ENCODE measurements around the gene MMP20. TPM values are rescaled to one million over a fixed set of nuclear protein-coding genes. Genes with fewer than 3 reads are reported as not detected.

The MMP20 gene
- total RNA-seq, 1 experiment from 2014 or later, result not detected

DNA sequence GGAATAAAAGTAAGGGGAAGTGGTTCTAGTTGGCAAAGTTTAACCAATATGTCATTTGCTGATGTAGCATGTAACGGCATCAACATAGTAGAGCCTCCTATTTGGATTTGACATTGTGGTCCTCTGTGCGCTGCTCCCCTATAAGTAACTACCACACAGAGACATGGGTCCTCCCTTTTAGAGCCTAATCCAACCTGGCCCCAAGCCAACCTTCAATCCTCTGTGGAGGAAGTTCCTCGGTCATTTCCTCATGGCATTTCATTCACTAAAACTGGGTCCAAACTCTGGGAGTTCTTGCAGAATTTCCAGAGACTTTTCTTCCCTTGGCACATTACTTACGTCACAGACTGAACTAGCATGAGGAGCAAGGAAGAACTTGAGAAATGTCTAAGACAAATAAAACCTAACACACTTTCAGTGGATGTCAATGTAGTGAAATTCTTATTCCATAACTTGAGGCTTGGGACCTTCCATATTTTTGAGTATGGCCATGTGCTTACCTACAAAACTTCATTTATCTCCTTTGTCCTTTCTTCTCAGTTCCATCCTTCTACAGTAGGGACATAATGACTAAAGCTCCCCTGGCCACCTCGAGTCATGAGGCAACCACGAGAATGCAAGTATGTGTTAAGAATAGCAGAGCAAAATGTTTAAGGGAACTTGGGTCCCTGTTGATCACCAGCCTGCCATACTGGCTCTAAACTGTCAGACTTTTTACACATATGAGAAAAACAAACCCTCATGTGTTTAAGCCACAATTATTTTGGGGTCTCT is 34.7 kb downstream of the MMP20 start:
- Mint-ChIP-seq H3K4me3 (ENCODE audit: unreplicated experiment) (no peak overlapping the region), H3K9me3 (ENCODE audit: unreplicated experiment) (no peaks in the 10 kb centered on the region), H3K36me3 (ENCODE audit: insufficient read depth, unreplicated experiment) (no peaks in the 10 kb centered on the region), H3K4me1 (ENCODE audit: insufficient read depth, unreplicated experiment) (no peaks in the 10 kb centered on the region), H3K27me3 (ENCODE audit: insufficient read depth, unreplicated experiment) (no peaks in the 10 kb centered on the region), H3K27ac (ENCODE audit: low read depth, unreplicated experiment) (no peak overlapping the region)
- POLR2A ChIA-PET, result no interaction called here
- CTCF ChIA-PET, result no interaction called here
- intact Hi-C loops (cut with micrococcal nuclease), result no loop called here
- no TSS peak for BruUV-seq (replicated peaks)
- DNase-seq (ENCODE audit: unreplicated experiment), result no peak
- TF ChIP-seq, protein P1, sequence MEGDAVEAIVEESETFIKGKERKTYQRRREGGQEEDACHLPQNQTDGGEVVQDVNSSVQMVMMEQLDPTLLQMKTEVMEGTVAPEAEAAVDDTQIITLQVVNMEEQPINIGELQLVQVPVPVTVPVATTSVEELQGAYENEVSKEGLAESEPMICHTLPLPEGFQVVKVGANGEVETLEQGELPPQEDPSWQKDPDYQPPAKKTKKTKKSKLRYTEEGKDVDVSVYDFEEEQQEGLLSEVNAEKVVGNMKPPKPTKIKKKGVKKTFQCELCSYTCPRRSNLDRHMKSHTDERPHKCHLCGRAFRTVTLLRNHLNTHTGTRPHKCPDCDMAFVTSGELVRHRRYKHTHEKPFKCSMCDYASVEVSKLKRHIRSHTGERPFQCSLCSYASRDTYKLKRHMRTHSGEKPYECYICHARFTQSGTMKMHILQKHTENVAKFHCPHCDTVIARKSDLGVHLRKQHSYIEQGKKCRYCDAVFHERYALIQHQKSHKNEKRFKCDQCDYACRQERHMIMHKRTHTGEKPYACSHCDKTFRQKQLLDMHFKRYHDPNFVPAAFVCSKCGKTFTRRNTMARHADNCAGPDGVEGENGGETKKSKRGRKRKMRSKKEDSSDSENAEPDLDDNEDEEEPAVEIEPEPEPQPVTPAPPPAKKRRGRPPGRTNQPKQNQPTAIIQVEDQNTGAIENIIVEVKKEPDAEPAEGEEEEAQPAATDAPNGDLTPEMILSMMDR (IDR thresholded peaks at IDR 0.05; ENCODE audit: unreplicated experiment), result no peak

DNA sequence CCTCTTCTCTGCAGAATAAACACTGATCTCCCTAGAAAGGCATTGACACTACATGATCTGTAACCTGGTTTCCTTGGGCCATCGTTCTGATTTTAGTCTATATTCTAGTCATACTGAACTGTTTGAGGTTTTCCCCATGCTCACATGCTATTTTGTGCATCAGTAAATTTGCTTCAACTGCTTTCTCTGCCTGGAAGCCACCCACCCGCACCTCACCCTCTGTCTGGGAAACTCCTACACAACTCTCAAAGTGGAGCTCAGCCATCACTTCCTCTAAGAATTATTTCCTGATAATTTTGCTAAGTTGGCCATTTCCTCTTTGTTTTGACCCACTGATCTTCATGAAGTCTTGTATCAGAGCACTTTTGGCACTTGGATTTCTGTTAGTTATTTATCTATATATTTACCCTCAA is 36.1 kb downstream of the MMP20 start:
- BruUV-seq (replicated peaks), result no TSS peak
- no peaks in the 10 kb centered on the region for H3K4me1 Mint-ChIP-seq (ENCODE audit: insufficient read depth, unreplicated experiment)
- ChIA-PET POLR2A (interaction anchor here (0.8 kb wide), 1 partner anchor 12 kb away, joined by 3 read pairs; no protein-coding TSS in a partner anchor), CTCF (no interaction called here)
- no peak overlapping the region for H3K27ac Mint-ChIP-seq (ENCODE audit: low read depth, unreplicated experiment)
- H3K36me3 Mint-ChIP-seq (ENCODE audit: insufficient read depth, unreplicated experiment), result no peaks in the 10 kb centered on the region
- DNase-seq (ENCODE audit: unreplicated experiment), result no peak
- H3K4me3 Mint-ChIP-seq (ENCODE audit: unreplicated experiment), result no peak overlapping the region
- H3K9me3 Mint-ChIP-seq (ENCODE audit: unreplicated experiment), result no peaks in the 10 kb centered on the region
- TF ChIP-seq, protein P1 (IDR thresholded peaks at IDR 0.05; ENCODE audit: unreplicated experiment), result no peak
- no peaks in the 10 kb centered on the region for H3K27me3 Mint-ChIP-seq (ENCODE audit: insufficient read depth, unreplicated experiment)
- intact Hi-C loops (cut with micrococcal nuclease), result no loop called here

DNA sequence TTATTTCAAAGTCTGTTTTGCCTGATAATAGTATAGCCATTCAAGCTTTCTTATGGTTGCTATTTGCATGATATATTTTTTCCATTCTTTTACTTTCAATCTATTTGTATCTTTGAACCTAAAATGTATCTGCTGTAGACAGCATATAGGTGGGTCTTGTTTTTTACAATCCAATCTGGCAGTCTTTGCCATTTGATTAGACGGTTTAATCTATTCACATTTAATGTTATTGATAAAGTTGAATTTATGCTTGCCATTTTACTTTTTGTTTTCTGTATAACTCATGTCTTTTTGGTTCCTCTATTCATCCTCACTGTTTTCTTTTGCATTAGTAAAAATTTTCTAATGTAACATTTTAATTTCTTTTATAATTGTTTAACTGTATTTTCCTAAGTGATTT is 37.4 kb downstream of the MMP20 start:
- no peak for DNase-seq (ENCODE audit: unreplicated experiment)
- Mint-ChIP-seq H3K27me3 (ENCODE audit: insufficient read depth, unreplicated experiment) (no peaks in the 10 kb centered on the region), H3K27ac (ENCODE audit: low read depth, unreplicated experiment) (no peak overlapping the region), H3K4me1 (ENCODE audit: insufficient read depth, unreplicated experiment) (no peaks in the 10 kb centered on the region), H3K4me3 (ENCODE audit: unreplicated experiment) (no peak overlapping the region), H3K36me3 (ENCODE audit: insufficient read depth, unreplicated experiment) (no peaks in the 10 kb centered on the region), H3K9me3 (ENCODE audit: unreplicated experiment) (no peaks in the 10 kb centered on the region)
- TF ChIP-seq, protein P1 (IDR thresholded peaks at IDR 0.05; ENCODE audit: unreplicated experiment), result no peak
- no TSS peak for BruUV-seq (replicated peaks)
- ChIA-PET CTCF (no interaction called here), POLR2A (interaction anchor here (0.7 kb wide), 1 partner anchor 57 kb away, joined by 3 read pairs; no protein-coding TSS in a partner anchor)
- intact Hi-C loops (cut with micrococcal nuclease), result no loop called here

DNA sequence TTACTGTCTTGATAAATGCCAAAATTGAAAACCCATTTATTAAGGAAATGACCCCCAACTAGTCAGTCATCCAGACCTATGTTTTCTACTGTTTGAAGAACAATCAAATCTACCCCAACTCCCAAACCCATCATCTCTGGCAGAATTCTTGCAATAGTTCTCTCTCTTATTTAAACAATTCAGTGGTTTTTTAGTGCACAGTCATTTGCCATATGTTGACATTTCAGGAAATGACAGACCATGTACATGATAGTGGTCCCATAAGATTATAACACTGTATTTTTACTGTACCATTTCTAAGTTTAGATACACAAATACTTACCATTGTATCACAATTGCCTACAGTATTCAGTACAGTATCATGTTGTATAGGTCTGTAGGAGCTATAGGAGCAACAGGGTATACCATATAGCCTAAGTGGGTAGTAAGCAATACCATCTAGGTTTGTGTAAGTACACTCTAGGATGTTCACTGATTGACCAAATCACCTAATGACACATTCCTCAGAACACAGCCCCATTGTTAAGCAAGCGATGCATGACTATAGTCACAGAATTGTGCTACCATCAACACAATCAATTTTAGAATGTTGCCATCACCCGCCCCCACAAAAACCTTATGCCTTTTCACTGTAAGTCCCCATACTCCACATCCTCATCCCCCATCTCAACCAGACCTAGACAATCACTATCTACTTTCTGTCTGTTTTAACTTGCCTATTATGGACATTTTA is 41.8 kb downstream of the MMP20 start:
- no peaks in the 10 kb centered on the region for H3K27me3 Mint-ChIP-seq (ENCODE audit: insufficient read depth, unreplicated experiment)

More for the DNA sequence above, 41.8 kb downstream of the MMP20 start:
- no peaks in the 10 kb centered on the region for H3K9me3 Mint-ChIP-seq (ENCODE audit: unreplicated experiment)
- intact Hi-C loops (cut with micrococcal nuclease), result no loop called here
- TF ChIP-seq, protein P1 (IDR thresholded peaks at IDR 0.05; ENCODE audit: unreplicated experiment), result no peak
- BruUV-seq (replicated peaks), result no TSS peak
- no peaks in the 10 kb centered on the region for H3K36me3 Mint-ChIP-seq (ENCODE audit: insufficient read depth, unreplicated experiment)
- H3K27ac Mint-ChIP-seq (ENCODE audit: low read depth, unreplicated experiment), result no peak overlapping the region
- H3K4me1 Mint-ChIP-seq (ENCODE audit: insufficient read depth, unreplicated experiment), result peaks cover 6% of the 10 kb centered on the region
- H3K4me3 Mint-ChIP-seq (ENCODE audit: unreplicated experiment), result no peak overlapping the region
- ChIA-PET POLR2A (no interaction called here), CTCF (interaction anchor here (0.7 kb wide), 1 partner anchor 19 kb away, joined by 3 read pairs; no protein-coding TSS in a partner anchor)
- no peak for DNase-seq (ENCODE audit: unreplicated experiment)
